Neural cell (in vitro differentiated cells): ENCODE measurements around the gene DSCAM. TPM values are rescaled to one million over a fixed set of nuclear protein-coding genes. Genes with fewer than 3 reads are reported as not detected.

Experiments used
- H2AFZ ChIP-seq: fragments of 200-600, 300-800 bp; sonication (generic), shearing (Covaris generic); 2 replicates; pipeline ENCODE4 v1.6.0; 2014; ENCODE audit warnings: low read depth, mild to moderate bottlenecking, antibody characterized with exemption, low read length, moderate library complexity
- H3F3A ChIP-seq: fragments of 200-600 bp; shearing (Covaris generic); 2 replicates; pipeline ENCODE4 v1.6.1; 2016; ENCODE audit warnings: mild to moderate bottlenecking, moderate library complexity, mixed read lengths, antibody characterized with exemption, low read length; ENCODE audit not compliant: insufficient read depth, poor library complexity, severe bottlenecking
- H3K27ac ChIP-seq: fragments of 200-600, 300-800 bp; sonication (generic), shearing (Covaris generic); 2 replicates; pipeline ENCODE4 v1.5.1; 2014; ENCODE audit warnings: mild to moderate bottlenecking, low read length, moderate library complexity
- H3K27me3 ChIP-seq: fragments of 300-800, 200-600 bp; sonication (generic), shearing (Covaris generic); 2 replicates; pipeline ENCODE4 v1.6.0; 2014; ENCODE audit warnings: mild to moderate bottlenecking, low read depth, low read length, moderate library complexity; ENCODE audit not compliant: insufficient read depth
- H3K36me3 ChIP-seq: fragments of 300-800, 200-600 bp; sonication (generic), shearing (Covaris generic); 2 replicates; pipeline ENCODE4 v1.5.1; 2014; ENCODE audit warnings: mild to moderate bottlenecking, antibody characterized with exemption, low read length, moderate library complexity; ENCODE audit not compliant: insufficient read depth
- H3K4me2 ChIP-seq: fragments of 300-800, 200-600 bp; sonication (generic), shearing (Covaris generic); 2 replicates; pipeline ENCODE4 v1.6.0; 2014; ENCODE audit warnings: mild to moderate bottlenecking, low read length
- H3K4me3 ChIP-seq: fragments of 300-800, 200-600 bp; sonication (generic), shearing (Covaris generic); 2 replicates; pipeline ENCODE4 v1.5.1; 2014; ENCODE audit warnings: mild to moderate bottlenecking, low read length, moderate library complexity
- H3K79me2 ChIP-seq: fragments of 200-600 bp; shearing (Covaris generic); replicated peaks from 2 replicates; pipeline ENCODE4 v1.6.0; 2014; ENCODE audit warnings: mild to moderate bottlenecking, low read length, moderate library complexity; ENCODE audit not compliant: insufficient read depth
- H3K9ac ChIP-seq: fragments of 300-800, 200-600 bp; sonication (generic), shearing (Covaris generic); 2 replicates; pipeline ENCODE4 v1.6.1; 2016; ENCODE audit warnings: mild to moderate bottlenecking, low read length, mixed read lengths
- H3K9me2 ChIP-seq: fragments of 200-600 bp; shearing (Covaris generic); 2 replicates; pipeline ENCODE4 v1.6.1; 2016; ENCODE audit warnings: mild to moderate bottlenecking, low read length, mixed read lengths; ENCODE audit not compliant: insufficient read depth
- H3K9me3 ChIP-seq: fragments of 200-600, 300-800 bp; sonication (generic), shearing (Covaris generic); 2 replicates; pipeline ENCODE4 v1.6.1; 2016; ENCODE audit warnings: mild to moderate bottlenecking, mixed run types, low read length, moderate library complexity, mixed read lengths
- H4K20me1 ChIP-seq: fragments of 200-600 bp; shearing (Covaris generic); 2 replicates; pipeline ENCODE4 v1.6.1; 2016; ENCODE audit warnings: mild to moderate bottlenecking, mixed run types; ENCODE audit not compliant: insufficient read depth
- EP300 ChIP-seq: fragments of 450-650 bp; conservative IDR thresholded peaks from 2 replicates; pipeline ENCODE4 v1.6.1; 2014; ENCODE audit warnings: antibody characterized with exemption, mild to moderate bottlenecking, moderate library complexity; ENCODE audit not compliant: poor library complexity, severe bottlenecking
- EZH2 ChIP-seq: fragments of 200-600, 300-800 bp; shearing (Covaris generic), sonication (generic); IDR thresholded peaks from 2 replicates; pipeline ENCODE4 v1.6.1; 2014; ENCODE audit warnings: antibody characterized with exemption, low read length, borderline replicate concordance, mild to moderate bottlenecking; ENCODE audit not compliant: insufficient read depth, poor library complexity, severe bottlenecking
- MXI1 ChIP-seq: fragments of 450-650 bp; conservative IDR thresholded peaks from 2 replicates; pipeline ENCODE4 v1.6.1; 2014; ENCODE audit warnings: antibody characterized with exemption, mild to moderate bottlenecking; ENCODE audit not compliant: poor library complexity, severe bottlenecking
- POLR2AphosphoS5 ChIP-seq: IDR thresholded peaks from 2 replicates; pipeline ENCODE4 v1.6.1; 2012
- RAD21 ChIP-seq: fragments of 450-650 bp; conservative IDR thresholded peaks from 2 replicates; pipeline ENCODE4 v1.6.1; 2014; ENCODE audit warnings: antibody characterized with exemption, mild to moderate bottlenecking, moderate library complexity
- SMC3 ChIP-seq: fragments of 450-650 bp; conservative IDR thresholded peaks from 2 replicates; pipeline ENCODE4 v1.6.1; 2014; ENCODE audit warnings: antibody characterized with exemption, mild to moderate bottlenecking, moderate library complexity; ENCODE audit not compliant: poor library complexity
- TAF1 ChIP-seq: IDR thresholded peaks from 2 replicates; pipeline ENCODE4 v1.6.1; 2012; ENCODE audit warnings: low read depth
- polyA plus RNA-seq: library from polyadenylated mRNA; depleted of rRNA; stranded (reverse); fragments of >200 nt; gene quantifications from 2 replicates; pipeline ENCODE4 v1.2.3, GENCODE V29; 2014
- TF ChIP-seq, protein P1 (sequence below): fragments of 450-650 bp; IDR thresholded peaks from 2 replicates; pipeline ENCODE4 v1.5.1; 2014; ENCODE audit warnings: antibody characterized with exemption, mild to moderate bottlenecking, moderate library complexity; ENCODE audit not compliant: poor library complexity, severe bottlenecking
- TF ChIP-seq, protein P2 (sequence below): IDR thresholded peaks from 2 replicates; pipeline ENCODE4 v1.6.1; 2012; ENCODE audit warnings: borderline replicate concordance

Gene DSCAM
- polyA plus RNA-seq, 1 donor from 2014 or later = 5.3 TPM

DNA sequence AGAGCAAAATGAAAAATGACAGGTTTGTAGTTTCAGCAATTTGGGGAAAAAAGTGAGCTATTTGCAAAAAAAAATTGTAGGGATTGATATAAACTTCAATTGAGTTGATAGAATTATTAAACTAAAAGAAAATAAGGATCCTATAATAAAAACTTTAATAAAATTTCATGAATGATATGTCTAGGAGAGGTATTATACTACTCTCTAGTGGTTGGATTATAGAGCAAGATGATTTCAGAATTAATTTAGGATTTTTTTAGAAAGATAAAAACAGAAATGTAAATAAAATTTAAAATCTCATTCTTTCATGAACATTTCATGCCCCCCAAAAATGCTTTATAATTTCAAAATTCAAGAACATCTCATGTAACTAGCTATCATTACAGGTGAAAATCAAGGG, 430.4 kb downstream of the DSCAM start:
- Histone ChIP-seq H3F3A (no peaks in the 10 kb centered on the region), H3K36me3 (no peaks in the 10 kb centered on the region), H2AFZ (no peak overlapping the region), H3K79me2 (no peaks in the 10 kb centered on the region), H3K4me2 (no peak overlapping the region), H4K20me1 (no peaks in the 10 kb centered on the region), H3K9me3 (no peaks in the 10 kb centered on the region), H3K4me3 (no peak overlapping the region), H3K27ac (no peak overlapping the region), H3K27me3 (no peaks in the 10 kb centered on the region), H3K9ac (no peak overlapping the region), H3K9me2 (no peaks in the 10 kb centered on the region)
- peak; percentile 58 for TF ChIP-seq RAD21
- TF ChIP-seq, protein P1, sequence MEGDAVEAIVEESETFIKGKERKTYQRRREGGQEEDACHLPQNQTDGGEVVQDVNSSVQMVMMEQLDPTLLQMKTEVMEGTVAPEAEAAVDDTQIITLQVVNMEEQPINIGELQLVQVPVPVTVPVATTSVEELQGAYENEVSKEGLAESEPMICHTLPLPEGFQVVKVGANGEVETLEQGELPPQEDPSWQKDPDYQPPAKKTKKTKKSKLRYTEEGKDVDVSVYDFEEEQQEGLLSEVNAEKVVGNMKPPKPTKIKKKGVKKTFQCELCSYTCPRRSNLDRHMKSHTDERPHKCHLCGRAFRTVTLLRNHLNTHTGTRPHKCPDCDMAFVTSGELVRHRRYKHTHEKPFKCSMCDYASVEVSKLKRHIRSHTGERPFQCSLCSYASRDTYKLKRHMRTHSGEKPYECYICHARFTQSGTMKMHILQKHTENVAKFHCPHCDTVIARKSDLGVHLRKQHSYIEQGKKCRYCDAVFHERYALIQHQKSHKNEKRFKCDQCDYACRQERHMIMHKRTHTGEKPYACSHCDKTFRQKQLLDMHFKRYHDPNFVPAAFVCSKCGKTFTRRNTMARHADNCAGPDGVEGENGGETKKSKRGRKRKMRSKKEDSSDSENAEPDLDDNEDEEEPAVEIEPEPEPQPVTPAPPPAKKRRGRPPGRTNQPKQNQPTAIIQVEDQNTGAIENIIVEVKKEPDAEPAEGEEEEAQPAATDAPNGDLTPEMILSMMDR = peak; percentile 49
- TF ChIP-seq TAF1 = no peak
- TF ChIP-seq POLR2AphosphoS5 = no peak
- no peak for TF ChIP-seq MXI1
- TF ChIP-seq EZH2 = no peak
- TF ChIP-seq EP300 = no peak
- TF ChIP-seq SMC3 = peak; percentile 45
- TF ChIP-seq, protein P2, sequence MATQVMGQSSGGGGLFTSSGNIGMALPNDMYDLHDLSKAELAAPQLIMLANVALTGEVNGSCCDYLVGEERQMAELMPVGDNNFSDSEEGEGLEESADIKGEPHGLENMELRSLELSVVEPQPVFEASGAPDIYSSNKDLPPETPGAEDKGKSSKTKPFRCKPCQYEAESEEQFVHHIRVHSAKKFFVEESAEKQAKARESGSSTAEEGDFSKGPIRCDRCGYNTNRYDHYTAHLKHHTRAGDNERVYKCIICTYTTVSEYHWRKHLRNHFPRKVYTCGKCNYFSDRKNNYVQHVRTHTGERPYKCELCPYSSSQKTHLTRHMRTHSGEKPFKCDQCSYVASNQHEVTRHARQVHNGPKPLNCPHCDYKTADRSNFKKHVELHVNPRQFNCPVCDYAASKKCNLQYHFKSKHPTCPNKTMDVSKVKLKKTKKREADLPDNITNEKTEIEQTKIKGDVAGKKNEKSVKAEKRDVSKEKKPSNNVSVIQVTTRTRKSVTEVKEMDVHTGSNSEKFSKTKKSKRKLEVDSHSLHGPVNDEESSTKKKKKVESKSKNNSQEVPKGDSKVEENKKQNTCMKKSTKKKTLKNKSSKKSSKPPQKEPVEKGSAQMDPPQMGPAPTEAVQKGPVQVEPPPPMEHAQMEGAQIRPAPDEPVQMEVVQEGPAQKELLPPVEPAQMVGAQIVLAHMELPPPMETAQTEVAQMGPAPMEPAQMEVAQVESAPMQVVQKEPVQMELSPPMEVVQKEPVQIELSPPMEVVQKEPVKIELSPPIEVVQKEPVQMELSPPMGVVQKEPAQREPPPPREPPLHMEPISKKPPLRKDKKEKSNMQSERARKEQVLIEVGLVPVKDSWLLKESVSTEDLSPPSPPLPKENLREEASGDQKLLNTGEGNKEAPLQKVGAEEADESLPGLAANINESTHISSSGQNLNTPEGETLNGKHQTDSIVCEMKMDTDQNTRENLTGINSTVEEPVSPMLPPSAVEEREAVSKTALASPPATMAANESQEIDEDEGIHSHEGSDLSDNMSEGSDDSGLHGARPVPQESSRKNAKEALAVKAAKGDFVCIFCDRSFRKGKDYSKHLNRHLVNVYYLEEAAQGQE = no peak

DNA sequence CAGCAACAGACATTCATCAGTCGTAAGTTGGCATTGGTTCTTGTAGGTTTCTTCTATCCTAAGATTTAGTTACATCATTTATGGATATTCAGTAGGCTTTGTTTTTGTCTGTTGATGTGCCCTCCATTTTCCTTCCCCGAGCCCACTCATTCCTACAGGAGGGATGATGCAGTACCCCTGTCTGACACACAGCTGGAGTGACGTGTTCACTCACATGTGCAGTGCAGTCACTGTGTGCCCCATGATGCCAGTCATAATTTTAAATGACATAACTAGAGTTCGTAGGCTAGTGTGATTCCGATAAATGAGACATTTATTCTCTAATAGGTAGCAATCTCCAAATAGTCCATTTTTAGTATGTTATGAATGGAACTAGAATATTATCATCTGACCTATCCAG, 438.4 kb downstream of the DSCAM start:
- Histone ChIP-seq H2AFZ (no peak overlapping the region), H3K9me2 (no peaks in the 10 kb centered on the region), H3K27me3 (no peaks in the 10 kb centered on the region), H3F3A (no peaks in the 10 kb centered on the region), H3K9ac (no peak overlapping the region), H3K36me3 (no peaks in the 10 kb centered on the region), H3K4me2 (no peak overlapping the region), H3K27ac (no peak overlapping the region), H3K79me2 (no peaks in the 10 kb centered on the region), H4K20me1 (no peaks in the 10 kb centered on the region), H3K9me3 (no peaks in the 10 kb centered on the region), H3K4me3 (no peak overlapping the region)
- TF ChIP-seq SMC3 (no peak), TAF1 (no peak), MXI1 (no peak), EP300 (peak; percentile 34), POLR2AphosphoS5 (peak; percentile 25)
- TF ChIP-seq, protein P1 = no peak
